ENCODE measurements around the gene PRR27.

Gene PRR27

DNA sequence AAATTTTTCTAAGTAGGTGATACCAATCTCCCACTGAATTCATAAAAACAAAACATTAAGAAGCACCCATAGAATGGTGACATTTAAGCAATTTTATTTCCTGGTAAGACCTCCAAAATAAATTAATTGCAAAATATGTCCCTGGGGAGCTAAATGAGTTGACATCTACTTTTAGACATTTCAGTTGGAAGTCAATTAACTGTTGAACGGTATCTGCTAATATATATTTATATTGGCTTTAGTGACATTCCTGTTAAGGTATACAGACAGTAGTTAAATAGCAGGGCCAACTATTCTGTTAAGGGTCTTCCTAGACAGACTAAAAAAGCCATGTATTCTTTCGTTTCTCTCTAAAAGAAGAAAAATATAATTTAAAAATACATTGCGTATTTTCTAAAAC is at the start of gene PRR27:
TSS of gene PRR27 (plus strand) at position 301 of the 400 bp plus-strand sequence. CDS start 139 bp downstream, outside the sequence.
- no peak for DNase-seq

GRCh38 chr4:70110917-70111316 is 43.1 kb upstream of the PRR27 start:
- no peak for DNase-seq

DNA sequence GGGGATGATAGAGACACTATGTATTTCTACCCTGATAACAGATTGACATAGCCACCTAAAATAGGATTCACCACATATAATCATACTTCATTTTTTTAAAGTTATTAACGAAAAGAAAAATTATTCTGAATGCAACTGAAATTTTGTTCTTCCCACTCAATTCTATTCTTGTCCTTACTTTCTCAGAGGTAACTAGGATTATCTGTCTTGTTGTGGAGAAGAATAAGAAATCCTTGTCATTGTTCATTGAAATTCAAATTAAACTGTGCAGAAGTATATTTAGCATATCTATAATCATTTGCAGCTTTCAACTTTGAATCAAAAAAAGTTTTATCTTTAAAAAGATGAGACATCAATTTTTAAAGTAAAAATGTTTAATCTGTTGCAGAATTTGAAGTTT is 40.4 kb upstream of the PRR27 start:
- DNase-seq: no peak

DNA sequence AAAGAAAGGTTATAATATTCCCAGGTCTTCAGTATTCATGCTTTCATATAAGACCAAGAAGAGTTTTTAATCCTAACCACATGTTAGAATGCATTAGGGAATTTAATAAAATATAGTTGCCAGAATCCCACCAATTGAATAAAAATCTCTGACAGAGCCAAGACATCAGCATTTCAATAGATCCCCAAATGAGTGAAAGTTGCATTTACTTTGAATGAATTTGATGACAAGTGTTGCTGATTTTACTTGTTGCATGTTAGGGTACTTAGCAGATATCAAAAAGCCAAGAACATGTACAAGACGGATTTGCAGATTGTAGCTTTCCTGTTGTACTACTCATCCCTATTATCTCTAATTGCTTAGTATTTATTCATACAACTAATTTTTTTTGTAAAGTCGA is 39.9 kb upstream of the PRR27 start:
- DNase-seq: no peak

DNA sequence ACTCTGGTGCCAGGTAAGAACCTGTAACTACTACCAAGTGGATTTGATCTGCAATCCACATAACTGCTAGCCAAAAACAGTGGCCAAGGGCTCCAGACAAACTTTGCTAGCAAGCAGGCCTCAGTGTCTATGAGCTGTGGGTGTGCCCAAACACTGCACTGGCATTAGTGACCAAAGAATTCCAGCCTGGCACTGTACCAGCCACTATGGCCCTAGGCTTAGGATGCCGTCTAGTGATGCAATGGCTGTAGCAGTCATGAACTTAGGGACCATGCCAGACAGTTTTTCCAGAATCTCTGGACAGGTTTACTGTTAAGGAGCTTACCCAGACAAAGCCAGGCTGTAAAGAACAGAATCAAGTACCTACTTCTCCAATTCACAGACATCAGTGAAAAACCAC is 33.7 kb upstream of the PRR27 start:
- DNase-seq: no peak

DNA sequence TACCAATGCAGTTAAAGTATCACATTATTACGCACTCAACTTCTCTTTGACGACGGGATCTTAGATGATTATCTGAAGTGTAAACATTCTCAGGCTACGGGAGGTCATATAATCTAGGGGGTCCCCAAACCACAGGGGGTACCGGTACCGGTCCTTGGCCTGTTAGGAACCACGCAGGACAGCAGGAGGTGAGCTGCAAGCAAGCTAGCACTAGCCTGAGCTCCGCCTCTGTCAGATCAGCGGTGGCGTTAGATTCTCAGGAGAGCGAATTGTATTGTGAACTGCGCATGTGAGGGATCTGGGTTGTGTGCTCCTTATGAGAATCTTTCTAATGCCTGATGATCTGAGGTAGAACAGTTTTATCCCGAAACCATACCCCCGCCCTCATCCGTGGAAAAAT is 20.6 kb upstream of the PRR27 start:
- DNase-seq: no peak

DNA sequence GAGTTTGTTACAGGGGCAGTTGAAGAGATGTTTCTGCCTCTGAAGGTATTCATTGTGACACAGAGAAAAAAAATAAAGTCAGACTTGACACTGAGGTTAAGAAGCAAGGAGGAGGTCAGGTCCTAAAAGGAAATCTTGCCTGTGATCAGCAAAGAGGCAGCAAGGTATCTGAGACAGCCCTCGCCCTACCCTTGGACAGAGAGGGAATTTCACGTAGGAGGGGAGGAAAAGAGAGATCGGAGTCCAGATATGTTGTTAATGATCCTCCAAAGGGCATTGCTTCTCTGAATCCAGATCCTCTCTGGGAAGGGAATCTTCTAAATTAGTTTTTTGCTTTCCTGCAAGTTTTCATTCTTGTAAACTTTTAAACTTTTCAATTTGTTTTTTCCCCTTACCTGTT is 15.3 kb upstream of the PRR27 start:
- DNase-seq: no peak

DNA sequence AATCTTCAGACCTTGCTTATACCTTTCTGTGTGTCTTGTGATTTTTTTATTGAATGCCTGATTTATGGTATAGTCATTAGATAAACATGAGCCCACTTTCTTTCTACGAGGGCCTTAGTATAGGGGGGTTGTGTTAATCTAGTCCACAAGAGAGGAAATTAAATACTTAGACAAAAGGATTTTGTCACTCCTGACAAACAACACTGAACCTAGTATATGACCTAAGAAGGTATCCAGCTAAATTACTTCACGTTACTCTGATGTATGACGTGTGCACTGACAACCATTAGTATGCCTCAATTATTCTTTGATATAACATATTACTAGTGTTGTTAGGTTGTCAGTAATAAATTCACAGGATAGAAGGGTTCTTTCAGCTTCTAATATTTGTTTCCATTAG is 2.8 kb upstream of the PRR27 start:
- no peak for DNase-seq

GRCh38 chr4:70152088-70152487 is 1.9 kb upstream of the PRR27 start:
- DNase-seq: no peak

DNA sequence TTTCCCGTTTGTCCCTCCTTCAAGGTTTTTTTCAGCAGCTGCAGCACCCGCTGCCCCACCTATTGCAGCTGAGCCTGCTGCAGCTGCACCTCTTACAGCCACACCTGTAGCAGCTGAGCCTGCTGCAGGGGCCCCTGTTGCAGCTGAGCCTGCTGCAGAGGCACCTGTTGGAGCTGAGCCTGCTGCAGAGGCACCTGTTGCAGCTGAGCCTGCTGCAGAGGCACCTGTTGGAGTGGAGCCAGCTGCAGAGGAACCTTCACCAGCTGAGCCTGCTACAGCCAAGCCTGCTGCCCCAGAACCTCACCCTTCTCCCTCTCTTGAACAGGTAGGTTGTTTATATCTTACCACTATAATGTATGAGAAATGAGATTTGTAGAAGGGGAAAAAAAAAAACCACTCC is 4.5 kb downstream of the PRR27 start:
- no peak for DNase-seq

DNA sequence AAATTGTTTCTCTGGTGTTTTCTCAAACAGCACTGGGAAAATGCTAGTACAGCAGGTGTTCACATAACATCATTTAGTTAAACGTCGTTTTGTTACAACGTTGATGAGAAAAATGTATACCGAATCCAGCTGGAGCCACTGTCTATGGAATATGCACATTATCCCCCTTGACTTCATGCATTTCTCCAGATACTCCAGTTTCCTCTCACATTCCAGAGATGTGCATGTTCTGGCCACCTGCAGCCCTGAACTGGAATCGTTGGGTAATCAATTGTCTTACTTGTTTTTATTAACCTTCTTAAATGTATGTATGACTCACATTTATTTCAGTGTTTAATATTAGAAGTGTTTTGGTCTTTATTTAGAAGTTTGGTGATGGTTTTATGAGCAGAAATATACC is 23.1 kb downstream of the PRR27 start:
- no peak for DNase-seq

DNA sequence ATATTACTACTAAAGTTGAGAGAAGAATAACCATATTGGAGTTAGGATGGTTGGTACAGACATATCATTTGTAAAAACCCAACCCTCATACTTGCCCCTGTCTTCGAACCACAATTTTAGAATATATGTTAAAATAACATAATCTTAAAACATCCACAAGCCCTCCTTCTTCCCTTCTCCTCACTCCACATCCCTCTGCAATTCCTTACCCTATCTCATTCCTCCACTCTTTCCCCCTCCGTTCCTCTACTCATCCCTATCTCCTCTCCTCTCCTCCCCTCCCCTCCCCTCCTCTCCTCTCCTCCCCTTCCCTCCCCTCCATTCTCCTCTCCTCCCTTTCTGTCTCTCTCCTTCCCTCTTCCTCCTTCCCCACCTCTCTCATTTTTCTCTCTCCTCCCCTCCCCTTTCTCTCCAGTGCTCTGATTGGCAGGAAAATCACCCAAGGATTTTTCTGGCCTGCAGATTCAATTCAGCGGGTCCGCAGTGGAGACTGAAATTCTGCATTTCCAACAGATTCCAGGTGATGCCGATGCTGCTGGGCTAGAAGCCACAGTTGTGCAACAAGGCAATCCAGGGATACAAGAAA is 24.1 kb downstream of the PRR27 start:
- DNase-seq: peak in 1 of 3 donors; percentile 6

DNA sequence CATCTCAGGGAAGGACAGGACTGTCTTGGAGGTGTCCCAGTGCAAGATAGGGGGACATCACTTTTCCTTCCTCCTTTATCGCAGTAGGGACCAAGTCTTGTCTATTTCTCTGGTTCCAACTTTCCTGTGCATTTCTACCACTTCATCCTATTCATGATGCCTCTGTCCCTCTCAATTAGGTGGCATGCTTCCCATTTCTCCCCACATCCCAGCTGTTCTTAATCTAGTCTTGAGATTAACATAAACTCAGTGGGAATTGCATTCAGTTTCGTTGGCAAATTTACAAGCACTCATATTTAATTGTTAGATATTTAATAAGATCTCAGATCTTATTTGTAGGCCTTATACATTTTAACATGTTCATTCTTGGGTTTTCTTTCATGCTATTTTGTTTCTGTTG is 25.8 kb downstream of the PRR27 start:
- no peak for DNase-seq

DNA sequence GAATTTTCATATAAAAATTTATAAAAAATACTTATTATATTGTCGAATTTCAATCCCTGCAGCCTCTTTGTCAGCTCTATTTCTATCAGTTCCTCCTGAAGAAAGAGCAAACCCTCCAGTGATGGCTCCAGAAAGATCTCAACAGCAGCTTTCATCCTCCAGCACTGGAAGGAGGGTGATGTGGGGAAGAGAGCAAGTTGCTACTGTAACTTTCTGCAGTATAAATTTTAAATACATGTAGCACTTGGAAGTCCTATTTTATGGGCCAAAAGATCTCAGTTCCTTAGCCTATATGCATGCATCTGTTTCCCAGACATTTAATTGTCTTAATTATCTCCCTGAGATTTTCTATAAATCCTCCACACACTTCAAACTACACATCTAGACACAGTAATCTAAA is 27.8 kb downstream of the PRR27 start:
- peak in 1 of 3 donors; percentile 10 for DNase-seq

DNA sequence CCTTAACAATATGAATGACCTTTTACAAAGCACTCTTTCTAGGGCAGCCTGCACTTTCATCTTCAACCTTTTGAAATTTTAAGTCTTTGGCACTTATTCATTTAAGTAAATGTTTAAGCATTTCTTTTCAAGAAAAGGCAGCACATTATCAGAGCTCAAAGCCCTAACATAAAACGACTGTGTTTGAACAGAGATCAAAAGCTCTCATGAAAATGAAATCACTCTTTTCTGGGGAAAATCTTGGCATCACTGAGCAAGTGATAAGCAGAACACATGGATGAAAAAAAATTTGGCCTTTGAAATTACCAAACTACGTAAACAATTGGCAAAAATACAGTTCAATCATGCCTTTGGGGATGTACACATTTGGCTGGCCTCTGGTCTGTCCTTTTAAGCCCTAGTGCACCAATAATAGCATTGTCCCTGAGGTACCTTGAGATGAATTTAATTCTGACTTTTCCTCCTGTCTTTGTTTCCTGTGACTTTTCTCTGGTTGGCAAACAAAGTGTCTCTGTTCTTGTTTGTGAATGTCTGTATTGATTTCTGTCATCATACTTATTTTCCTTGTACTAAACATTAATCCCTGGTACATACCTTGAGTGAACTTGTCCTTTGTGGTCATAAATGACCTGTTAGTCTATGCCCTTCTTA is 28.6 kb downstream of the PRR27 start:
- no peak for DNase-seq

DNA sequence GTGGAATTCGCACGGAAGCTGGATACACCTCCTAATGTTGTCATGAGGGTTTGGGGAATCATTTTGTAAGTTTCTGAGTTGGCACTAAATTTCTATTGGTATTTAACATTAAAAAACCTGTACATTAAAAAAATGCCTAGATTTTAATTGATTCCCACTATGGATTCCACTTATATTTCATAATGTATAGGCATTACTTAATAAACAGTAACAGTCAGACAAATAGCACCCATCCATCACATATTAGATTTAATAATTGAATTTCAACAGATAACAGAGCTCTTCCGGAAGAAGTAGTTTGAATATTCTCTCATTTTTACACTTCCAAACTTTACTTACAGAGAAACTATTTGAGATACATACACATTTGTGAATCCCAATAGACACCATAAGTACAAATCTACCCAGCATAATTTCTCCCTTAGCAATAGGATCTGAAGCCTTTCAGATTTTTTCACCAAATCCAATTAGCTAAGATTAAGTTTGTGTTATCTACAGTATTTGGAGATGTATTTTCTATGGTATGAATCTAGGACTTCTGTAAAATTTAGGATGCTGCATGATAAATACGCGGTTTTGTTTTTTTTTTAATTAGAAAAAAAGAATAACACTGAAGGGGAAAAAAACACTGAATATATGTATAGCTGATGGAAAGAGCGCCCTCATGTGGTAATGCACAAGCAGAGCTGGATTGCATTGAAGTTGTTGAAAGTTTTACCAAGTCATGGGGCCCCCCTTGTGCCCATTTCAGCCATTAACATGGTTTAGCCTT is 29.3 kb downstream of the PRR27 start:
- peak; percentile 60 to 66 (median 66) for DNase-seq

GRCh38 chr4:70183940-70184246 is 29.9 kb downstream of the PRR27 start:
- peak in 1 of 3 donors; percentile 11 for DNase-seq

DNA sequence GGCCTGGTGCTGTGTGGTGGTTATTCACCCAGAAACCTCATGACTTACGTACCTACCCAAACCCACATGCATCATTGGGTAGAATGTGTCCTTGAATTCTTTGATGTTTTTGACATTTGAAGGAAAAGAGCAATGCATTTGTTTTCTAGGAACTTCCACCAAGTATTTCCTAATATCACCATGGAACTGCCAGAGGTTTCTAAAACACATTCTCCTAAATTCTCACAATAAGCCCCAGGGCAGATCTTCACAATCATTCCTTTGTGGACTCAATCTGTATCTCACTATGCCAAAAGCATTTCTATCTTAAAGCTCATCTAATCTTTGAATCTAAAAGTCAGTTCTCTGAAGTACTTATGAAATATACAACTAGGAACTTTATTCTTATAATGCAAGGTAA is 33.2 kb downstream of the PRR27 start:
- DNase-seq: no peak

- peak in 1 of 3 donors; percentile 12 for DNase-seq
These were observed 36.5 kb downstream of the PRR27 start for GRCh38 chr4:70190579-70190978.

DNA sequence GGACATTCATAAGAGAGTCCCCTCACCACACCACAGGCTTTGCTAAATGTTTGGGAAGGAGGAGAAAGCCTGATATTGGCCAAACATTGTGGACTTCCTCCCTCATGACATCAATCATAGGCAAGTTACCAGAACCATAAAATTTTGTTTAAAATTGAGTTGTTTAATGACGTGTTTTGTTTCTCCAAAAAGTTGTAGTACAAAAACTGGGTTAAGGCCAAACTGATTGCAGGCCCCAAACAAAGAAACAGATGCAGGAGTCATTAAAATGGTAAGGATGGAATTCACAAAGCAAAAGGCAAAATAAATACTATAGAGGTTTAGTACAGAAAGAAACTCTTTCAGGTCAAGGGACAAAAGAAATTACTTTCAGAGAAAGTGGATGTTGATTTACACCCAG is 37.6 kb downstream of the PRR27 start:
- no peak for DNase-seq

GRCh38 chr4:70192895-70193294 is 38.9 kb downstream of the PRR27 start:
- no peak for DNase-seq

- no peak for DNase-seq
These were observed 41.4 kb downstream of the PRR27 start, which contains the start of gene ODAM for GRCh38 chr4:70195425-70195824. Gene ODAM (plus strand): TSS chr4:70195725. CDS start chr4:70196544, 819 bp downstream.

GRCh38 chr4:70196857-70197256 is 42.8 kb downstream of the PRR27 start:
- no peak for DNase-seq

DNA sequence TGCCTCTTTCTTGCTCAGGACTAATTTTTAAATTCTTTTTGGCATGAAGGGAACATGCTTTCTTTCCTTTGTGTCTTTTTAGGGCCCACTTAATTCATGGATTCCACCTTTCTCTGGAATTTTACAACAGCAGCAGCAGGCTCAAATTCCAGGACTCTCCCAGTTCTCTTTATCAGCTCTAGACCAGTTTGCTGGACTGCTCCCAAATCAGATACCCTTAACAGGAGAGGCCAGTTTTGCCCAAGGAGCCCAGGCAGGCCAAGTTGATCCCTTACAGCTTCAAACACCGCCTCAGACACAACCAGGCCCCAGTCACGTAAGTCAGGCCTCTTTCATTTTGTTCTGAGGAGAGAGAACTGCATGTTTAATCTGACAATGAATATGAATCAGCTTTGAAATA is 43.8 kb downstream of the PRR27 start:
- no peak for DNase-seq

Measured in suppressor macrophage treated with lipopolysaccharide for 1 hour (primary cell).